ENCODE data around the gene ZG16B.

- TF ChIP-seq CTCF (IDR thresholded peaks at IDR 0.05): no peak
- TF ChIP-seq CREB1 (CRISPR knock-in tag; IDR thresholded peaks at IDR 0.05): no peak
- TF ChIP-seq SP1 (CRISPR knock-in tag; conservative IDR thresholded peaks at IDR 0.05): no peak
These were observed 43.9 kb upstream of the ZG16B start for GRCh38 chr16:2786061-2786825.

Measured in WTC11 (cell line).